GM12878 (cell line): Measurements from ENCODE around the gene GREM1. TPM values are rescaled to one million over a fixed set of nuclear protein-coding genes. Genes with fewer than 3 reads are reported as not detected.

Experiments
- ATAC-seq: fragments of 200-7000 bp; cut with Tn5 transposase; 3 replicates; pipeline ENCODE4 v1.9.1; 2020; ENCODE audit warnings: mild to moderate bottlenecking, moderate library complexity
- BruUV-seq: library from RNA; stranded (reverse); fragments of 400-500 nt; replicated peaks from 2 replicates; lab custom pipeline; 2021; lab: Mats Ljungman, UMichigan
- CTCF ChIA-PET: fragments of 300-600 bp; sonication (Branson Sonifier 250); formaldehyde crosslinking; extraction: SDS; loops from one replicate; lab custom pipeline; 2021; ENCODE audit warnings: inconsistent platforms; lab: Yijun Ruan, JAX
- POLR2A ChIA-PET: fragments of 350-600 bp; formaldehyde crosslinking; extraction: SDS; loops from one replicate; lab custom pipeline; 2021; ENCODE audit warnings: inconsistent platforms; lab: Charles Lee
- RAD21 ChIA-PET: fragments of 300-600 bp; sonication (Branson Sonifier 250); formaldehyde crosslinking; loops from one replicate; lab custom pipeline; 2023; ENCODE audit warnings: antibody characterized with exemption; ENCODE audit not compliant: unreplicated experiment; lab: Charles Lee
- SMC1A ChIA-PET: fragments of 300-600 bp; sonication (Branson Sonifier 250); formaldehyde crosslinking; loops from one replicate; lab custom pipeline; 2023; ENCODE audit not compliant: unreplicated experiment, uncharacterized antibody; lab: Charles Lee
- DNase-seq: peaks from one replicate; pipeline ENCODE4 v3.0.0-alpha.2; 2011; ENCODE audit warnings: low read depth, low spot score
- FAIRE-seq: peaks from 3 replicates; lab custom pipeline; 2011; peaks lifted over from hg19 to GRCh38; lab: Jason Lieb, UNC
- H2AFZ ChIP-seq: 2 replicates; pipeline ENCODE4 v1.6.0; 2011; ENCODE audit warnings: low read depth, low read length, control low read depth; ENCODE audit not compliant: control insufficient read depth
- H3K27ac ChIP-seq: 2 replicates; pipeline ENCODE4 v1.5.1; 2011; ENCODE audit warnings: control low read depth; ENCODE audit not compliant: control insufficient read depth, insufficient read depth
- H3K27me3 ChIP-seq, 2 experiments: replicated peaks in 1 of 2; 2 replicates each; pipeline versions ENCODE4 v1.6.0 to v1.6.1; 2011; ENCODE audit warnings: low read length in 1 of 2; ENCODE audit not compliant: control insufficient read depth in 2 of 2, insufficient read depth in 2 of 2
- H3K36me3 ChIP-seq, 2 experiments: 2 replicates each; pipeline ENCODE4 v1.5.1; 2011; ENCODE audit warnings: low read length in 1 of 2; ENCODE audit not compliant: control insufficient read depth in 2 of 2, insufficient read depth in 2 of 2
- H3K4me1 ChIP-seq: 2 replicates; pipeline ENCODE4 v1.6.1; 2011; ENCODE audit warnings: mild to moderate bottlenecking, low read length, moderate library complexity, mixed read lengths; ENCODE audit not compliant: control insufficient read depth, insufficient read depth
- H3K4me2 ChIP-seq: 2 replicates; pipeline ENCODE4 v1.6.0; 2011; ENCODE audit warnings: control low read depth; ENCODE audit not compliant: control insufficient read depth, insufficient read depth
- H3K4me3 ChIP-seq: fragments of 200-600 bp; sonication (generic); 2 replicates; pipeline ENCODE4 v1.5.1; 2016
- H3K79me2 ChIP-seq: 2 replicates; pipeline ENCODE4 v1.6.0; 2011; ENCODE audit warnings: low read length; ENCODE audit not compliant: control insufficient read depth, insufficient read depth
- H3K9ac ChIP-seq: 2 replicates; pipeline ENCODE4 v1.8.0; 2011; ENCODE audit warnings: low read length, control low read depth, mixed read lengths; ENCODE audit not compliant: control insufficient read depth, insufficient read depth
- H3K9me3 ChIP-seq: replicated peaks from 3 replicates; pipeline ENCODE4 v1.5.1; 2011; ENCODE audit warnings: mild to moderate bottlenecking, low read length; ENCODE audit not compliant: control insufficient read depth, insufficient read depth
- H4K20me1 ChIP-seq: 2 replicates; pipeline ENCODE4 v1.6.0; 2011; ENCODE audit not compliant: control insufficient read depth, insufficient read depth
- EGR1 ChIP-seq, 2 experiments: IDR thresholded peaks; 1 replicate in 1 of 2; 2 replicates in 1 of 2; pipeline ENCODE4 v1.6.1; 2011 to 2012; ENCODE audit warnings: low read depth in 2 of 2, low read length in 2 of 2, borderline replicate concordance in 1 of 2, mild to moderate bottlenecking in 1 of 2, moderate library complexity in 1 of 2
- EP300 ChIP-seq, 2 experiments: fragments of 150-350 bp in 1 of 2; IDR thresholded peaks; 2 replicates each; pipeline ENCODE4 v1.6.1; 2011 to 2012; ENCODE audit warnings: low read depth in 2 of 2, low read length in 2 of 2, borderline replicate concordance in 1 of 2, improper control_type of control experiment in 1 of 2, inconsistent platforms in 1 of 2; ENCODE audit not compliant: control insufficient read depth in 1 of 2
- FOXM1 ChIP-seq: IDR thresholded peaks from 2 replicates; pipeline ENCODE4 v1.6.1; 2012; ENCODE audit warnings: low read depth, mild to moderate bottlenecking, inconsistent platforms, low read length, moderate library complexity
- IRF4 ChIP-seq: IDR thresholded peaks from 2 replicates; pipeline ENCODE4 v1.6.1; 2011; ENCODE audit warnings: low read depth, low read length
- JUNB ChIP-seq: IDR thresholded peaks from 2 replicates; pipeline ENCODE4 v1.6.1; 2016; ENCODE audit warnings: antibody characterized with exemption, mild to moderate bottlenecking
- JUND ChIP-seq: IDR thresholded peaks from 2 replicates; pipeline ENCODE4 v1.6.1; 2012; ENCODE audit warnings: low read depth, mild to moderate bottlenecking, low read length, improper control_type of control experiment, moderate library complexity
- KAT2A ChIP-seq: conservative IDR thresholded peaks from 2 replicates; pipeline ENCODE4 v1.6.1; 2011; ENCODE audit warnings: low read depth, low read length; ENCODE audit not compliant: control insufficient read depth
- MXI1 ChIP-seq: fragments of 150-350 bp; IDR thresholded peaks from 2 replicates; pipeline ENCODE4 v1.6.1; 2011; ENCODE audit warnings: low read depth, mild to moderate bottlenecking, inconsistent platforms, low read length, improper control_type of control experiment
- NFXL1 ChIP-seq: fragments of 450-650 bp; IDR thresholded peaks from 2 replicates; pipeline ENCODE4 v1.6.1; 2017; ENCODE audit warnings: antibody characterized with exemption, mild to moderate bottlenecking, borderline replicate concordance
- RUNX3 ChIP-seq: IDR thresholded peaks from 2 replicates; pipeline ENCODE4 v1.6.1; 2012; ENCODE audit warnings: low read length, inconsistent platforms
- SIX5 ChIP-seq: IDR thresholded peaks from 2 replicates; pipeline ENCODE4 v1.6.1; 2011; ENCODE audit warnings: mild to moderate bottlenecking, low read depth, low read length, moderate library complexity; ENCODE audit not compliant: severe bottlenecking
- SMAD1 ChIP-seq: fragments of 450-650 bp; IDR thresholded peaks from 2 replicates; pipeline ENCODE4 v1.6.1; 2018; ENCODE audit warnings: mild to moderate bottlenecking, low read depth; ENCODE audit not compliant: partially characterized antibody
- TCF3 ChIP-seq: IDR thresholded peaks from 2 replicates; pipeline ENCODE4 v1.6.1; 2012; ENCODE audit warnings: low read depth, mild to moderate bottlenecking, low read length, borderline replicate concordance; ENCODE audit not compliant: insufficient read depth
- WGBS: methylation state at CpG from one replicate; pipeline ENCODE4 v1.1.6; 2016; ENCODE audit warnings: low lambda C conversion rate; ENCODE audit not compliant: insufficient replicate concordance, insufficient coverage; ENCODE audit errors: missing lambda C conversion rate; 5-methylcytosine and 5-hydroxymethylcytosine counted together
- in situ Hi-C: fragments of 300-500 bp; cut with MboI; formaldehyde crosslinking; loops from 9 replicates; pipeline ENCODE4 v1.14.3; 2018; ENCODE audit warnings: mixed read lengths
- intact Hi-C: fragments of 100-400 bp; cut with micrococcal nuclease; formaldehyde crosslinking; loops from one replicate; pipeline ENCODE4 v1.14.2; 2022; ENCODE audit not compliant: unreplicated experiment
- polyA plus RNA-seq, 11 experiments: library from polyadenylated mRNA; depleted of rRNA in 4 of 11; unstranded in 6 of 11; stranded (reverse) in 5 of 11; fragments of >200 nt; fragmentation: Nextera tagmentation in 4 of 11; fragmentation: Illumina TruSeq in 1 of 11; extraction: Ambion mirVana in 4 of 11; extraction: Trizol in 1 of 11; gene quantifications; 1 replicate in 1 of 11; 2 replicates in 10 of 11; pipeline versions ENCODE4 v1.2.1 to v1.2.3, GENCODE V29; 2011 to 2016; ENCODE audit warnings: inconsistent platforms in 2 of 11, missing spikeins in 2 of 11, low read depth in 1 of 11
- total RNA-seq, 4 experiments: library from RNA; depleted of rRNA in 3 of 4; stranded (reverse); fragments of >200 nt in 3 of 4; fragmentation: Illumina TruSeq in 1 of 4; extraction: Trizol in 1 of 4; gene quantifications; 2 replicates each; pipeline versions ENCODE4 v1.2.1 to v1.2.3, GENCODE V29; 2013 to 2021
- TF ChIP-seq, protein P1 (sequence below): IDR thresholded peaks from 2 replicates; pipeline ENCODE4 v1.6.1; 2012; ENCODE audit warnings: low read depth, low read length, improper control_type of control experiment

The GREM1 gene
- total and polyA plus RNA-seq, 10 of the 15 experiments (the other 5 are each of a cell fraction or from before 2014, with no cell fraction given): 0.08 to 0.36 (median 0.08) TPM; not detected in 7

DNA sequence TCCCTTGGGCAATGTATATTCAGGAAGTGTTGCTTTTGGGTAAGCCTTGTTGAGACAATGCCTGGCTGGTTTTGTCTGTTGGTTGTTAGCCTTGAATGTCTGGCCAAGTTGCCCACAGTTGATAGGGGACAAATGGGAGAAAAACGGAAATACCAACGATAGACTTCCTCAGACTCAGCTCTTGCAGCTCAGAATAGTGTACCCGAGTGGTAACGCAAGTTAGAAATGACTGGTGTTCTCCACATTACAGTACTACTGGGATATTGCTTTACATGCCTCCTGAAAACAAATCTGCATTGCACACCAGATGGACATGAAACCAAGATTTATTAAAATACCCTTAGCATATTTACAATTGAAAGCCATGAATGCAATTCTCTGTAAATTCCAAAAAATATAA lies 47.4 kb downstream of the GREM1 start:
- in situ Hi-C loops (no loop called here), intact Hi-C loops (no loop called here)
- Histone ChIP-seq H3K36me3 (no peaks in the 10 kb centered on the region), H3K27ac (no peak overlapping the region), H3K9ac (no peak overlapping the region), H2AFZ (no peak overlapping the region), H3K4me1 (no peaks in the 10 kb centered on the region; the same call in 1 of the 2 replicates), H3K4me3 (no peak overlapping the region), H3K4me2 (no peak overlapping the region), H3K79me2 (no peaks in the 10 kb centered on the region), H3K9me3 (no peaks in the 10 kb centered on the region), H4K20me1 (no peaks in the 10 kb centered on the region), H3K27me3 (no peaks in the 10 kb centered on the region)
- BruUV-seq: no TSS peak
- WGBS: 0% methylated on average over 4 of the region's 4 CpGs
- ChIA-PET SMC1A (interaction anchor here (1.0 kb wide), 1 partner anchor 11 kb away, joined by 3 read pairs; no protein-coding TSS in a partner anchor), POLR2A (no interaction called here), RAD21 (no interaction called here), CTCF (interaction anchor here (0.7 kb wide), 1 partner anchor 43 kb away, joined by 3 read pairs; no protein-coding TSS in a partner anchor)
- ATAC-seq (0 out of 3 replicates have a peak, but pooled peaks have one; percentile 27), FAIRE-seq (no peak), DNase-seq (peak; percentile 8)
- no peak for TF ChIP-seq KAT2A
- peak; percentile 64; the same call in 1 of the 2 replicates for TF ChIP-seq JUNB
- 0 out of 2 replicates have a peak, but pooled peaks have one; percentile 39 for TF ChIP-seq RUNX3
- TF ChIP-seq IRF4: peak; percentile 60; the same call in 1 of the 2 replicates

DNA sequence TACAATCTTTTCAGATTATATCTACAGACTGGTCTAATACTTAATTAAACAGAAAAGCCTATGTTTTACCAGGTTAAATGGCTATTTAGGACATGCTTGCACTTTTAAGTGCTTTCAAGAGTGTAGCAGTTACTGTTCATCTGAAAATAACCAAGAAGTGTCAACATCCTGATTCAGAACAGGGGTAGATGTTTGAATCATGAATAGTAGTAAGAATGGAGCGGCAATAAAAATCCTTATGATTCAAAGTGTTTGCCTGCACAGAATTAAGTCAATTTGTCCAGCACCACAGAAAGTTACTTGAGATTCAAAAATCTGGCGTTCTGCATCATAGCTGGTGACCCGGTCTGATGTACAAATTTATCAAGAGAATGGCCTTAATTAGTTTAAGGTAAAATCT lies 48.3 kb downstream of the GREM1 start:
- no peak for DNase-seq
- ChIA-PET SMC1A (interaction anchor here (1.0 kb wide), 1 partner anchor 10 kb away, joined by 3 read pairs; no protein-coding TSS in a partner anchor), CTCF (interaction anchor here (0.7 to 0.9 kb wide), 2 partner anchors 44 to 77 kb away, joined by 3 read pairs; no protein-coding TSS in a partner anchor), RAD21 (no interaction called here), POLR2A (no interaction called here)
- Histone ChIP-seq H4K20me1 (no peaks in the 10 kb centered on the region), H3K36me3 (no peaks in the 10 kb centered on the region), H3K4me1 (no peaks in the 10 kb centered on the region; the same call in 1 of the 2 replicates), H3K27me3 (no peaks in the 10 kb centered on the region), H3K9ac (no peak overlapping the region), H3K27ac (no peak overlapping the region), H2AFZ (no peak overlapping the region), H3K79me2 (no peaks in the 10 kb centered on the region), H3K4me3 (no peak overlapping the region), H3K4me2 (no peak overlapping the region), H3K9me3 (no peaks in the 10 kb centered on the region)
- no peak for ATAC-seq
- peak; percentile 35 for FAIRE-seq
- BruUV-seq: no TSS peak
- in situ Hi-C loops: no loop called here
- intact Hi-C loops: no loop called here
- 59% methylated on average over 3 of the region's 3 CpGs for WGBS
- TF ChIP-seq, protein P1, sequence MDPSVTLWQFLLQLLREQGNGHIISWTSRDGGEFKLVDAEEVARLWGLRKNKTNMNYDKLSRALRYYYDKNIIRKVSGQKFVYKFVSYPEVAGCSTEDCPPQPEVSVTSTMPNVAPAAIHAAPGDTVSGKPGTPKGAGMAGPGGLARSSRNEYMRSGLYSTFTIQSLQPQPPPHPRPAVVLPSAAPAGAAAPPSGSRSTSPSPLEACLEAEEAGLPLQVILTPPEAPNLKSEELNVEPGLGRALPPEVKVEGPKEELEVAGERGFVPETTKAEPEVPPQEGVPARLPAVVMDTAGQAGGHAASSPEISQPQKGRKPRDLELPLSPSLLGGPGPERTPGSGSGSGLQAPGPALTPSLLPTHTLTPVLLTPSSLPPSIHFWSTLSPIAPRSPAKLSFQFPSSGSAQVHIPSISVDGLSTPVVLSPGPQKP: no peak
- TF ChIP-seq EGR1 (IDR thresholded peaks at IDR 0.05; ENCODE audit: borderline replicate concordance in 1 of 2, low read depth in 2 of 2, low read length in 2 of 2): no peak
- no peak for TF ChIP-seq NFXL1
- no peak for TF ChIP-seq SMAD1
- TF ChIP-seq JUND: no peak
- no peak for TF ChIP-seq MXI1
- TF ChIP-seq SIX5: no peak
- no peak for TF ChIP-seq FOXM1
- TF ChIP-seq TCF3: no peak
- TF ChIP-seq EP300 (IDR thresholded peaks at IDR 0.05; ENCODE audit: borderline replicate concordance in 1 of 2, control insufficient read depth in 1 of 2, low read depth in 2 of 2, low read length in 2 of 2): no peak
